ENCODE data around the gene PLTP. TPM values are rescaled to one million over a fixed set of nuclear protein-coding genes. Genes with fewer than 3 reads are reported as not detected.
A peak's percentile ranks its signal among the peaks of the same experiment; 100 is the strongest.
"Not testable (repeated sequence)": the region's sequence is repeated elsewhere in the genome, so short reads cannot be mapped to it uniquely, and the experiment has no call there.

Gene PLTP
- total RNA-seq, 2 experiments from 2014 or later, result 4.3 to 4.8 TPM

GRCh38 chr20:45940053-45940452 is 28.1 kb upstream of the PLTP start:
- Mint-ChIP-seq H3K9me3 (no peaks in the 10 kb centered on the region), H3K4me1 (ENCODE audit: low read depth) (peaks cover 31% of the 10 kb centered on the region), H3K4me3 (no peak overlapping the region), H3K36me3 (ENCODE audit: low read depth) (peaks cover 31% of the 10 kb centered on the region), H3K27me3 (ENCODE audit: low read depth) (no peaks in the 10 kb centered on the region), H3K27ac (no peak overlapping the region)
- no peak for DNase-seq
- CTCF ChIA-PET, result interaction anchor here (0.7 to 1.6 kb wide), 2 partner anchors 25 to 30 kb away, joined by 3 to 8 read pairs; no protein-coding TSS in a partner anchor
- intact Hi-C loops (cut with micrococcal nuclease), result no loop called here

GRCh38 chr20:45938727-45939438 is 26.9 kb upstream of the PLTP start:
- Mint-ChIP-seq H3K4me3 (no peak overlapping the region), H3K4me1 (ENCODE audit: low read depth) (peaks cover 26% of the 10 kb centered on the region), H3K27ac (no peak overlapping the region), H3K36me3 (ENCODE audit: low read depth) (peaks cover 31% of the 10 kb centered on the region), H3K9me3 (no peaks in the 10 kb centered on the region), H3K27me3 (ENCODE audit: low read depth) (no peaks in the 10 kb centered on the region)
- intact Hi-C loops (cut with micrococcal nuclease), result no loop called here
- DNase-seq, result no peak
- CTCF ChIA-PET, result interaction anchor here (1.0 to 1.6 kb wide), 3 partner anchors 30 to 74 kb away, joined by 3 to 8 read pairs (median 3); no protein-coding TSS in a partner anchor

GRCh38 chr20:45937765-45938164 is 25.8 kb upstream of the PLTP start:
- DNase-seq, result no peak
- Mint-ChIP-seq H3K36me3 (ENCODE audit: low read depth) (peaks cover 26% of the 10 kb centered on the region), H3K4me3 (no peak overlapping the region), H3K4me1 (ENCODE audit: low read depth) (peaks cover 29% of the 10 kb centered on the region), H3K27ac (peak overlapping the region; percentile 46), H3K9me3 (no peaks in the 10 kb centered on the region), H3K27me3 (ENCODE audit: low read depth) (no peaks in the 10 kb centered on the region)
- CTCF ChIA-PET, result interaction anchor here (0.5 to 1.4 kb wide), 6 partner anchors 9 to 241 kb away, joined by 3 to 4 read pairs (median 3); no protein-coding TSS in a partner anchor
- intact Hi-C loops (cut with micrococcal nuclease), result no loop called here

- Mint-ChIP-seq H3K27ac (peak overlapping the region; percentile 92), H3K36me3 (ENCODE audit: low read depth) (peaks cover 26% of the 10 kb centered on the region), H3K9me3 (no peaks in the 10 kb centered on the region), H3K4me3 (peak overlapping the region; percentile 85), H3K4me1 (ENCODE audit: low read depth) (peaks cover 30% of the 10 kb centered on the region), H3K27me3 (ENCODE audit: low read depth) (no peaks in the 10 kb centered on the region)
- DNase-seq, result no peak
- CTCF ChIA-PET, result interaction anchor here (2.3 kb wide), 1 partner anchor 35 kb away, joined by 9 read pairs; no protein-coding TSS in a partner anchor
- intact Hi-C loops (cut with micrococcal nuclease), result loop anchor here (1.0 kb wide), 5 partner anchors 44 to 154 kb away; partner anchors contain the start of genes ACOT8, CTSA, NCOA5 and NEURL2
Measured at GRCh38 chr20:45935416-45936046, 23.6 kb upstream of the PLTP start.

- no peaks in the 10 kb centered on the region for H3K9me3 Mint-ChIP-seq
- CTCF ChIA-PET, result interaction anchor here (0.5 to 2.5 kb wide), 5 partner anchors 35 to 632 kb away, joined by 3 to 19 read pairs (median 9); no protein-coding TSS in a partner anchor
- H3K36me3 Mint-ChIP-seq (ENCODE audit: low read depth), result peaks cover 22% of the 10 kb centered on the region
- peaks cover 30% of the 10 kb centered on the region for H3K4me1 Mint-ChIP-seq (ENCODE audit: low read depth)
- H3K27ac Mint-ChIP-seq, result peak within 1 kb of the TSS; percentile 95
- DNase-seq, result peak; percentile 99
- H3K4me3 Mint-ChIP-seq, result peak within 1 kb of the TSS; percentile 93
- H3K27me3 Mint-ChIP-seq (ENCODE audit: low read depth), result no peaks in the 10 kb centered on the region
- intact Hi-C loops (cut with micrococcal nuclease), result loop anchor here (1.0 to 5.0 kb wide), 10 partner anchors 38 to 752 kb away; partner anchors contain the start of genes ACOT8, CTSA, ELMO2 and NCOA5
Measured at GRCh38 chr20:45934586-45935415, 22.8 kb upstream of the PLTP start, which contains the start of gene PCIF1. Gene PCIF1 (plus strand): TSS chr20:45934683. CDS start chr20:45939000, 4,317 bp downstream.

- no peaks in the 10 kb centered on the region for H3K9me3 Mint-ChIP-seq
- H3K27ac Mint-ChIP-seq, result peak overlapping the region; percentile 95
- H3K36me3 Mint-ChIP-seq (ENCODE audit: low read depth), result peaks cover 16% of the 10 kb centered on the region
- peak overlapping the region; percentile 93 for H3K4me3 Mint-ChIP-seq
- peaks cover 30% of the 10 kb centered on the region for H3K4me1 Mint-ChIP-seq (ENCODE audit: low read depth)
- DNase-seq, result no peak
- intact Hi-C loops (cut with micrococcal nuclease), result loop anchor here (1.0 to 5.0 kb wide), 5 partner anchors 38 to 753 kb away; partner anchors contain the start of genes ELMO2, TP53RK and ZNF335
- no peaks in the 10 kb centered on the region for H3K27me3 Mint-ChIP-seq (ENCODE audit: low read depth)
- CTCF ChIA-PET, result interaction anchor here (0.5 to 2.5 kb wide), 12 partner anchors 7 to 631 kb away, joined by 3 to 19 read pairs (median 4); no protein-coding TSS in a partner anchor
Measured at GRCh38 chr20:45934046-45934585, 22.2 kb upstream of the PLTP start.

GRCh38 chr20:45933266-45934045 is 21.5 kb upstream of the PLTP start:
- peak; percentile 84 for DNase-seq
- H3K9me3 Mint-ChIP-seq, result no peaks in the 10 kb centered on the region
- peaks cover 13% of the 10 kb centered on the region for H3K36me3 Mint-ChIP-seq (ENCODE audit: low read depth)
- peak overlapping the region; percentile 95 for H3K27ac Mint-ChIP-seq
- CTCF ChIA-PET, result interaction anchor here (0.6 to 2.5 kb wide), 12 partner anchors 8 to 473 kb away, joined by 3 to 19 read pairs (median 4); no protein-coding TSS in a partner anchor
- peak overlapping the region; percentile 93 for H3K4me3 Mint-ChIP-seq
- peaks cover 29% of the 10 kb centered on the region for H3K4me1 Mint-ChIP-seq (ENCODE audit: low read depth)
- intact Hi-C loops (cut with micrococcal nuclease), result loop anchor here (1.0 to 5.0 kb wide), 7 partner anchors 22 to 754 kb away; partner anchors contain the start of genes ELMO2, TP53RK and ZNF335
- no peaks in the 10 kb centered on the region for H3K27me3 Mint-ChIP-seq (ENCODE audit: low read depth)

GRCh38 chr20:45931680-45932079 is 19.7 kb upstream of the PLTP start:
- CTCF ChIA-PET, result interaction anchor here (1.2 to 1.8 kb wide), 2 partner anchors 39 to 133 kb away, joined by 3 to 5 read pairs; no protein-coding TSS in a partner anchor
- H3K4me1 Mint-ChIP-seq (ENCODE audit: low read depth), result peaks cover 14% of the 10 kb centered on the region
- not testable (repeated sequence) for H3K27ac Mint-ChIP-seq; DNase-seq; H3K27me3 Mint-ChIP-seq (ENCODE audit: low read depth); H3K9me3 Mint-ChIP-seq; H3K36me3 Mint-ChIP-seq (ENCODE audit: low read depth); H3K4me3 Mint-ChIP-seq
- intact Hi-C loops (cut with micrococcal nuclease), result loop anchor here (2.0 to 5.0 kb wide), 4 partner anchors 31 to 756 kb away; partner anchors contain the start of gene TP53RK

- H3K4me1 Mint-ChIP-seq (ENCODE audit: low read depth), result no peaks in the 10 kb centered on the region
- CTCF ChIA-PET, result interaction anchor here (1.4 to 1.5 kb wide), 2 partner anchors 37 to 43 kb away, joined by 3 read pairs; no protein-coding TSS in a partner anchor
- intact Hi-C loops (cut with micrococcal nuclease), result no loop called here
- no peak overlapping the region for H3K4me3 Mint-ChIP-seq
- no peaks in the 10 kb centered on the region for H3K36me3 Mint-ChIP-seq (ENCODE audit: low read depth)
- no peak overlapping the region for H3K27ac Mint-ChIP-seq
- H3K27me3 Mint-ChIP-seq (ENCODE audit: low read depth), result no peaks in the 10 kb centered on the region
- DNase-seq, result no peak
- H3K9me3 Mint-ChIP-seq, result no peaks in the 10 kb centered on the region
Measured at GRCh38 chr20:45927071-45927878, 15.3 kb upstream of the PLTP start.

GRCh38 chr20:45926731-45927070 is 14.7 kb upstream of the PLTP start:
- Mint-ChIP-seq H3K4me3 (no peak overlapping the region), H3K36me3 (ENCODE audit: low read depth) (no peaks in the 10 kb centered on the region), H3K9me3 (no peaks in the 10 kb centered on the region), H3K27me3 (ENCODE audit: low read depth) (no peaks in the 10 kb centered on the region), H3K27ac (no peak overlapping the region), H3K4me1 (ENCODE audit: low read depth) (no peaks in the 10 kb centered on the region)
- intact Hi-C loops (cut with micrococcal nuclease), result no loop called here
- CTCF ChIA-PET, result interaction anchor here (1.5 kb wide), 1 partner anchor 43 kb away, joined by 3 read pairs; no protein-coding TSS in a partner anchor
- no peak for DNase-seq
